Heart right ventricle (tissue), 16 donors: ENCODE measurements around the gene HAPSTR1. TPM values are rescaled to one million over a fixed set of nuclear protein-coding genes. Genes with fewer than 3 reads are reported as not detected.

Experiments
- ATAC-seq, 8 donors: fragments of 200-7000 bp; cut with Tn5 transposase; one replicate each; pipeline ENCODE4 v1.9.1; 2020; ENCODE audit warnings: mild to moderate bottlenecking in 8 of 8, moderate library complexity in 8 of 8, moderate number of reproducible peaks in 1 of 8
- DNase-seq, 2 donors: peaks; one replicate each; pipeline ENCODE4 v3.0.0-alpha.2; 2020
- H3K27ac ChIP-seq, 10 donors: fragments of 200-600 bp; sonication (generic) in 2 of 10; one replicate each; pipeline versions ENCODE4 v1.5.0 to v1.8.0; 2020 to 2022; ENCODE audit warnings: mild to moderate bottlenecking in 3 of 10
- H3K27me3 ChIP-seq, 7 donors: fragments of 200-600 bp; one replicate each; pipeline ENCODE4 v1.8.0; 2021 to 2022; ENCODE audit warnings: mild to moderate bottlenecking in 2 of 7
- H3K36me3 ChIP-seq, 9 donors: fragments of 200-600 bp; sonication (generic) in 1 of 9; one replicate each; pipeline versions ENCODE4 v1.5.0 to v1.8.0; 2020 to 2022; ENCODE audit warnings: mild to moderate bottlenecking in 2 of 9
- H3K4me1 ChIP-seq, 9 donors: fragments of 200-600 bp; sonication (generic) in 1 of 9; one replicate each; pipeline versions ENCODE4 v1.5.0 to v1.8.0; 2020 to 2022; ENCODE audit warnings: mild to moderate bottlenecking in 4 of 9
- H3K4me3 ChIP-seq, 10 donors: fragments of 200-600 bp; sonication (generic) in 2 of 10; one replicate each; pipeline versions ENCODE4 v1.5.0 to v1.8.0; 2020 to 2022; ENCODE audit warnings: mild to moderate bottlenecking in 7 of 10, moderate library complexity in 2 of 10
- H3K9me3 ChIP-seq, 11 donors: fragments of 200-600 bp in 10 of 11; sonication (generic) in 2 of 11; one replicate each; pipeline versions ENCODE4 v1.5.0 to v1.8.0; 2013 to 2022; ENCODE audit warnings: mild to moderate bottlenecking in 2 of 11, control low read depth in 1 of 11, moderate library complexity in 1 of 11
- WGBS, 2 donors: extraction: QIAGEN DNeasy Blood & Tissue Kit; methylation state at CpG; one replicate each; pipeline ENCODE4 v1.1.7; 2013; ENCODE audit warnings: inconsistent platforms in 1 of 2; 5-methylcytosine and 5-hydroxymethylcytosine counted together
- intact Hi-C, 10 donors: fragments of 100-400 bp; cut with DNase I; formaldehyde crosslinking; loops; one replicate each; pipeline versions ENCODE4 v1.11.1 to v1.14.2; 2022
- polyA plus RNA-seq, 2 donors: library from polyadenylated mRNA; stranded (reverse); fragments of 200-250 nt; gene quantifications; one replicate each; pipeline ENCODE4 v1.2.3, GENCODE V29; 2013
- total RNA-seq, 10 donors: library from RNA; stranded (reverse); fragmentation: NEBNext Ultra II Directional in 3 of 10; extraction: Animal tissue kit (Norgen Biotek cat#: 25700) in 3 of 10; gene quantifications; one replicate each; pipeline versions ENCODE4 v1.2.1 to v1.2.4, GENCODE V29; 2021 to 2023
- TF ChIP-seq, protein P1 (sequence below), 9 donors: fragments of 200-600 bp; sonication (generic) in 2 of 9; IDR thresholded peaks; one replicate each; pipeline versions ENCODE4 v1.5.0 to v1.8.0; 2021 to 2022; ENCODE audit warnings: antibody characterized with exemption in 9 of 9, mild to moderate bottlenecking in 5 of 9, moderate library complexity in 1 of 9
- donor health status: Arrhythmogenic right ventricular cardiomyopathy.
- donor health status: ischemic (EF 13 %, LVEDD 7.1; RV severe dilation, severe dysfunction).
- donor health status: healthy with polysubstance abuse.
- donor health status: DM: no; HTN: yes; CAD: no.
- donor health status: DM: no; HTN: no; CAD: no.
- donor health status: ischemic (EF 25% LVEDD 6.9; RV normal size, moderate dysfunction).
- donor health status: ischemic (EF 25% LVEDD 5.7; RV mildly dilated, moderate dysfunction).
- donor health status: healthy.
- donor health status: DM: yes; HTN: yes; CAD: no.
- donor health status: Ischemic cardiomyopathy.
- donor health status: ischemic (EF 35%, LVEDD 5.7; RV mildly dilated, moderate dysfunction).
- donor health status: nonischemic (EF 11% LVEDD 7.7; RV severe dilation, severe dysfunction).
- donor health status: DM: yes; HTN: yes; CAD: no.
- donor health status: PGD.
- donor health status: ischemic (EF 29% LVEDD 5.4; RV normal size, mild dysfunction).
- donor health status: nonischemic (EF 23%, LVEDD 6.1; RV moderate dilation, normal function).

Gene HAPSTR1
- total and polyA plus RNA-seq, 12 donors = 10.2 to 74.7 (median 63.7) TPM

DNA sequence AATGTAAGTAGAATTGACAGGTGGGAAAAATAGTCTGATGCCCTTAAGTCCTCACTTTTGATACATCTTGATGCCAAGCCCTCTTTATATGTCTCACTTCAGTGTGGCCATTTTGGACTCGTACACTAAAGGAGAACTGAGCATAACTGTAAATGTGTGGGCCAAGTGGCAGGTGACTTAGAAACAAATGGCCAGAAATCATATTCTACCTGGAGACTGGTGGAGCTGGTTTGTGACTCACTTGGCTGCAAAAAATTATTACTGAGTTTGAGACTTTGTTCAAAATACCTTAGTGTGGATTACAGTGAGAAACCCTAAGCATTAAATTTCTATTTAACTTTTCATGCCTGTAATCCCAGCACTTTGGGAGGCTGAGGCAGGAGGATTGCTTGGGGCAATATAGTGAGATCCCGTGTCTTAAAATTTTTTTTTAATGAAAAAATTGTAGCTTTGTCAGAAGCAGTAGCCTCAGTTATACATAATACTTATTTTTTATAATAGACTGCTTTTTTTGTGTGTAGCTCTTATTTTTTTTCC is 5.0 kb downstream of the HAPSTR1 start:
- intact Hi-C loops = loop anchor here in 4 of 10 donors (5.0 to 10.0 kb wide), 3 partner anchors 132 to 142 kb away; partner anchors contain the start of gene USP7 (in 3 of the 4)
- H3K36me3 ChIP-seq = peaks cover 0 to 87% (median 4%) of the 10 kb centered on the region in 9 donors
- no peaks in the 10 kb centered on the region for H3K9me3 ChIP-seq
- 68 to 73% methylated on average over 2 of the region's 2 CpGs for WGBS, 2 donors
- DNase-seq (no peak), ATAC-seq (no peak)
- TF ChIP-seq, protein P1, sequence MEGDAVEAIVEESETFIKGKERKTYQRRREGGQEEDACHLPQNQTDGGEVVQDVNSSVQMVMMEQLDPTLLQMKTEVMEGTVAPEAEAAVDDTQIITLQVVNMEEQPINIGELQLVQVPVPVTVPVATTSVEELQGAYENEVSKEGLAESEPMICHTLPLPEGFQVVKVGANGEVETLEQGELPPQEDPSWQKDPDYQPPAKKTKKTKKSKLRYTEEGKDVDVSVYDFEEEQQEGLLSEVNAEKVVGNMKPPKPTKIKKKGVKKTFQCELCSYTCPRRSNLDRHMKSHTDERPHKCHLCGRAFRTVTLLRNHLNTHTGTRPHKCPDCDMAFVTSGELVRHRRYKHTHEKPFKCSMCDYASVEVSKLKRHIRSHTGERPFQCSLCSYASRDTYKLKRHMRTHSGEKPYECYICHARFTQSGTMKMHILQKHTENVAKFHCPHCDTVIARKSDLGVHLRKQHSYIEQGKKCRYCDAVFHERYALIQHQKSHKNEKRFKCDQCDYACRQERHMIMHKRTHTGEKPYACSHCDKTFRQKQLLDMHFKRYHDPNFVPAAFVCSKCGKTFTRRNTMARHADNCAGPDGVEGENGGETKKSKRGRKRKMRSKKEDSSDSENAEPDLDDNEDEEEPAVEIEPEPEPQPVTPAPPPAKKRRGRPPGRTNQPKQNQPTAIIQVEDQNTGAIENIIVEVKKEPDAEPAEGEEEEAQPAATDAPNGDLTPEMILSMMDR (IDR thresholded peaks at IDR 0.05) = no peak
- peaks cover 29 to 88% (median 85%) of the 10 kb centered on the region in 9 donors for H3K4me1 ChIP-seq
- no peaks in the 10 kb centered on the region for H3K27me3 ChIP-seq
- no peak overlapping the region for H3K4me3 ChIP-seq
- H3K27ac ChIP-seq = peak overlapping the region in 2 of 10 donors; percentile 23 to 100

DNA sequence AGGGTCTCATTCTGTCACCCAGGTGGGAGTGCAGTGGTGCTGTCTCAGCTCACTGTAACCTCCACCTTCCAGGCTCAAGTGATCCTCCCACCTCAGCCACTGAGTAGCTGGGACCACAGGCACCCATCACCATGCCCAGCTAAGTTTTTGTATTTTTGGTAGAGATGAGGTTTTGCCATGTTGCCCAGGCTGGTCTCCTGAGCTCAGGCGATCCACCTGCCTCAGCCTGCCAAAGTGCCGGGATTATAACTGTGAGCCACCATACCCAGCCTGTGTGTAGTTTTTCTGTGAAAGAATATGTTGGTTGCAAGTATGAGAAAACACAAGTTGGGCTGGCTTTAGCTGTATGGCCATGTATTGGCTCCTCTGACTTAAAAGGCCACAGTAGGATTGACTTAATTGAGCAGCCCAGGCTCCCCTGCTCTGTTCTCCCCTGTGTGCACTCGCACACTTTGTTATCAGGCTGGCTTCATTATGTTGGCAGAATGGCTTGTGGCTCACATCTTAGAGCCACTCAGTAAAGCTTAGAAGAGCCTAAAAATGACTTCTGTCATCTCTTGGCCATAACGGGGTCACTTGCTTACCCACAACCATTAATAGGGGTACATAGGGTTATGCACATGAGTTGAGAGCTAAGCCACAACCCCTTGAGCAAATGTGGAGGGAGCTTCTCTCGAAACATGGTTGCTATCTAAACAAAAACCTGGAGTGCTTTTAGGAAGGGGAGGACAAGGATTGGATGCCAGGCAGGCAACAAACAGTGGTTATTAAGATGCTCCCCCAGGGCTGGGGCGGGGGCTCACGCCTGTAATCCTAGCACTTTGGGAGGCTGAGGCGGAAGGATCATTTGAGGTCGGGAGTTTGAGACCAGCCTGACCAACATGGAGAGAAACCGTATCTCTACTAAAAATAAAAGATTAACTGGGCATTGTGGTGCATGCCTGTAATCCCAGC is 6.1 kb downstream of the HAPSTR1 start:
- ATAC-seq = peak in 4 of 8 donors; percentile 37 to 56 (median 42)
- no peaks in the 10 kb centered on the region for H3K27me3 ChIP-seq
- 59 to 64% methylated on average over 10 of the region's 10 CpGs for WGBS, 2 donors
- no peaks in the 10 kb centered on the region for H3K9me3 ChIP-seq
- intact Hi-C loops = loop anchor here in 4 of 10 donors (5.0 to 10.0 kb wide), 3 partner anchors 133 to 143 kb away; partner anchors contain the start of gene USP7 (in 3 of the 4)
- peaks cover 29 to 98% (median 94%) of the 10 kb centered on the region in 9 donors for H3K4me1 ChIP-seq
- peak overlapping the region in 4 of 10 donors; percentile 23 to 48 (median 36) for H3K27ac ChIP-seq
- H3K4me3 ChIP-seq = peak overlapping the region in 1 of 10 donors; percentile 13
- TF ChIP-seq, protein P1 (IDR thresholded peaks at IDR 0.05) = no peak
- no peak for DNase-seq
- peaks cover 0 to 97% (median 4%) of the 10 kb centered on the region in 9 donors for H3K36me3 ChIP-seq

DNA sequence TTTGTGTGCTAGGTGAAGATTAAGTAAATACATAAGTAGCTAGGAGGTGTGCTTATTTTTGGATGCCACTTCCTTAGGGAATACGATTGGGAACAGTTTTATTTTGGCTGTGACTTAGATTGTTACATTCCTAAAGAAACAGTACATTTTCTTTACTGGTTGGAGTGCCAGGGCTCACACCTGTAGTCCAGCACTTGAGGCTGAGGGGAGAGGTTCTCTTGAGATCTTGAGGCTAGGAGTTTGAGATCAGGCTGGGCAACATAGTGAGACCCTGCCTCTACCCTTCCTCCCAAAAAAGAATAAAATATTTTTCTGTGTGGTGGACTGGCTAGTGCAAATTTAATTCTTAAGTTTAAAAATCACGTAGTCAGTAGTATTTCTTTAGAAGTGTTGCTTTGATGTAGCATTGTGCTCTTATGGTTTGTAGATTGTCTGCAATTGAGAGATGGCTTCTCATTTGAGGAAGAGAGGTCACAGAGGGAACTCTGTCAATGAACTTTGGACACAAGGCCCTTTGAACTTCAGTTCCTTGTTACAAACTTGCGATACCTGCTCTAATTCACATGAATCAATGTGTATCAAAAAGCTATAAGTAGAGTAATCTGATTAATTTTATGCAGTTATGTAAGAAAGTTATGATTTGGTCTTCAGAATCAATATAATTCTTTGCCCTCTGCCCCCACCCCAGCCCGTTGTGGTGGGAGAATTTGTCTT is 7.1 kb downstream of the HAPSTR1 start:
- intact Hi-C loops = loop anchor here in 4 of 10 donors (5.0 to 10.0 kb wide), 3 partner anchors 134 to 144 kb away; partner anchors contain the start of gene USP7 (in 3 of the 4)
- H3K4me1 ChIP-seq = peaks cover 28 to 100% (median 100%) of the 10 kb centered on the region in 9 donors
- peaks cover 0 to 99% (median 10%) of the 10 kb centered on the region in 9 donors for H3K36me3 ChIP-seq
- TF ChIP-seq, protein P1 (IDR thresholded peaks at IDR 0.05) = no peak
- peak overlapping the region in 2 of 10 donors; percentile 48 to 55 for H3K27ac ChIP-seq
- no peaks in the 10 kb centered on the region for H3K9me3 ChIP-seq
- H3K27me3 ChIP-seq = no peaks in the 10 kb centered on the region
- DNase-seq = no peak
- ATAC-seq = no peak
- 42 to 44% methylated on average over 4 of the region's 4 CpGs for WGBS, 2 donors
- H3K4me3 ChIP-seq = no peak overlapping the region
